ENCODE results near the gene PLCG2. TPM values are rescaled to one million over a fixed set of nuclear protein-coding genes. Genes with fewer than 3 reads are reported as not detected.
"Not testable (repeated sequence)": the region's sequence is repeated elsewhere in the genome, so short reads cannot be mapped to it uniquely, and the experiment has no call there.

PLCG2 gene
- total RNA-seq, 2 experiments from 2014 or later, result 62.5 to 80.2 TPM

GRCh38 chr16:81741430-81741770, 37.7 kb upstream of the PLCG2 start:
- H3K27ac Mint-ChIP-seq; H3K9me3 Mint-ChIP-seq (ENCODE audit: low read depth); H3K36me3 Mint-ChIP-seq; H3K27me3 Mint-ChIP-seq; H3K4me3 Mint-ChIP-seq; ATAC-seq; DNase-seq: not testable (repeated sequence)
- peaks cover 31% of the 10 kb centered on the region for H3K4me1 Mint-ChIP-seq
- CTCF ChIA-PET, result interaction anchor here (0.7 to 4.7 kb wide), 8 partner anchors 9 to 231 kb away, joined by 3 to 30 read pairs (median 4); no protein-coding TSS in a partner anchor

DNA sequence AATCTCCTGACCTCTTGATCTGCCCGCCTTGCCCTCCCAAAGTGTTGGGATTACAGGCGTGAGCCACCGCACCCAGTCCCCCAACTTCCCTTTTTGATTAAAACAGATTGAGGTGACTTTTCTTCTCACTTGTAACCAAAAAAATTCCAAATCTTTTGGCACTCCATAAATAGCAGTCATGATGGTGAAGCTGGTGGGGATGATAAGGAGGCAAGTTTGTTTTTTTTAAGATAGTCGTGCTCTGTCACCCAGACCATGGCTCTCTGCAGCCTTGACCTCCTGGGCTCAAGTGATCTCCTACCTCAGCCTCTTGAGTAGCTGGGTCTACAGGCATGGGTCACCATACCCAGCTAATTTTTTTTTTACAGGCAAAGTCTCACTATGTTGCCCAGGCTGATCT, 34.7 kb upstream of the PLCG2 start:
- no peak overlapping the region for H3K27ac Mint-ChIP-seq
- H3K4me3 Mint-ChIP-seq, result no peak overlapping the region
- ATAC-seq (no peak), DNase-seq (no peak)
- peaks cover 37% of the 10 kb centered on the region for H3K4me1 Mint-ChIP-seq
- H3K9me3 Mint-ChIP-seq (ENCODE audit: low read depth), result no peaks in the 10 kb centered on the region
- CTCF ChIA-PET, result interaction anchor here (1.5 to 1.6 kb wide), 2 partner anchors 14 to 379 kb away, joined by 3 to 9 read pairs; no protein-coding TSS in a partner anchor
- no peaks in the 10 kb centered on the region for H3K27me3 Mint-ChIP-seq
- no peaks in the 10 kb centered on the region for H3K36me3 Mint-ChIP-seq

GRCh38 chr16:81744911-81745310, 34.2 kb upstream of the PLCG2 start:
- DNase-seq (no peak), ATAC-seq (no peak)
- H3K27me3 Mint-ChIP-seq, result no peaks in the 10 kb centered on the region
- H3K4me3 Mint-ChIP-seq, result no peak overlapping the region
- no peaks in the 10 kb centered on the region for H3K36me3 Mint-ChIP-seq
- peaks cover 41% of the 10 kb centered on the region for H3K4me1 Mint-ChIP-seq
- no peaks in the 10 kb centered on the region for H3K9me3 Mint-ChIP-seq (ENCODE audit: low read depth)
- no peak overlapping the region for H3K27ac Mint-ChIP-seq
- CTCF ChIA-PET, result interaction anchor here (1.1 to 1.6 kb wide), 3 partner anchors 15 to 341 kb away, joined by 3 to 9 read pairs (median 4); no protein-coding TSS in a partner anchor

- CTCF ChIA-PET, result interaction anchor here (1.1 to 1.6 kb wide), 3 partner anchors 16 to 342 kb away, joined by 3 to 9 read pairs (median 4); no protein-coding TSS in a partner anchor
- Mint-ChIP-seq H3K9me3 (ENCODE audit: low read depth) (no peaks in the 10 kb centered on the region), H3K36me3 (no peaks in the 10 kb centered on the region), H3K4me1 (peaks cover 33% of the 10 kb centered on the region), H3K27me3 (no peaks in the 10 kb centered on the region), H3K27ac (peak overlapping the region; percentile 78), H3K4me3 (peak overlapping the region; percentile 71)
- DNase-seq, result peak; percentile 86
- peak; percentile 95 for ATAC-seq
Measured at GRCh38 chr16:81745704-81746558, 33.2 kb upstream of the PLCG2 start.

- Mint-ChIP-seq H3K4me3 (peak overlapping the region; percentile 71), H3K36me3 (no peaks in the 10 kb centered on the region), H3K27me3 (no peaks in the 10 kb centered on the region), H3K9me3 (ENCODE audit: low read depth) (no peaks in the 10 kb centered on the region), H3K4me1 (peaks cover 33% of the 10 kb centered on the region), H3K27ac (peak overlapping the region; percentile 78)
- DNase-seq (no peak), ATAC-seq (no peak)
- CTCF ChIA-PET, result interaction anchor here (1.0 to 2.1 kb wide), 2 partner anchors 16 to 127 kb away, joined by 3 to 6 read pairs; no protein-coding TSS in a partner anchor
Measured at GRCh38 chr16:81746566-81746965, 32.5 kb upstream of the PLCG2 start.

DNA sequence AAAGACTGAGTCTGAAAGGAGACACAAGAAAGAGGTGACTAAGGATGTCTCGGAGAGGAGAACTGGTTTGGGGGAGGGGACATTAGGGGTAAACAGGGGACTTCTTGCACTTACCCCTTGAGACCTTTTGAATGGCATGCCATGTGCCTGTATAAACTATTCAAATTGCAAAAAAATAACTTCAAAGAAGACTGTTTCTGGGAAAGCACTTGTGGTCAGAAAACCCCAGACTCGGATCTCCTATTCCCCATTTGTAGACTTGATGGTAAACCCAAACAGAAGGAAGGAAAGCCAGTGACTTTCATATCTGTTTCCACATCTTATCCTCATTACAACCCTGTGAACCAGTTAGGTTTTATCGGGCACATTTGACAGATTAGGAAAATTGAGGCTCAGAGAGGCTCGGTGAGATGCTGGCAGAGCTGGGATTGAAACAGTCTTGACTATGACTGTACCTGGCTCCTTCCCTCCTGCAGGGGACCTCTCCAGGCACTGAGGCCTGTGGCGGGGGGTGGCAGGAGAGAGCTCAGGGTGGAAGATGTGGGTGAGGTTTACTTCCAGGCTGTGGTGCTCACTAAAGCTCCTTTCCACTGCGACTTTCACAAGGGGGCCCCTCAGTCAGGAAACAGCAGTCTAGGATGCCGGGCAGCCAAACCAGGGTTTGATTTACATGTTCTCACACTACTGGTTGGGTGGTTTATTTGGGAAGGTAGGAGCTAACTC, 30.5 kb upstream of the PLCG2 start:
- H3K27me3 Mint-ChIP-seq, result no peaks in the 10 kb centered on the region
- H3K4me3 Mint-ChIP-seq, result no peak overlapping the region
- H3K36me3 Mint-ChIP-seq, result no peaks in the 10 kb centered on the region
- ATAC-seq (no peak), DNase-seq (peak; percentile 54)
- H3K27ac Mint-ChIP-seq, result peak overlapping the region; percentile 52
- no peaks in the 10 kb centered on the region for H3K9me3 Mint-ChIP-seq (ENCODE audit: low read depth)
- CTCF ChIA-PET, result interaction anchor here (0.8 to 5.0 kb wide), 8 partner anchors 9 to 345 kb away, joined by 3 to 30 read pairs (median 5); no protein-coding TSS in a partner anchor
- H3K4me1 Mint-ChIP-seq, result peaks cover 41% of the 10 kb centered on the region

GRCh38 chr16:81752225-81752875, 26.7 kb upstream of the PLCG2 start:
- DNase-seq (no peak), ATAC-seq (peak; percentile 17)
- Mint-ChIP-seq H3K36me3 (no peaks in the 10 kb centered on the region), H3K9me3 (ENCODE audit: low read depth) (no peaks in the 10 kb centered on the region), H3K4me3 (no peak overlapping the region), H3K4me1 (peaks cover 41% of the 10 kb centered on the region), H3K27ac (no peak overlapping the region), H3K27me3 (no peaks in the 10 kb centered on the region)
- CTCF ChIA-PET, result interaction anchor here (1.0 to 5.0 kb wide), 7 partner anchors 9 to 133 kb away, joined by 3 to 30 read pairs (median 3); no protein-coding TSS in a partner anchor

DNA sequence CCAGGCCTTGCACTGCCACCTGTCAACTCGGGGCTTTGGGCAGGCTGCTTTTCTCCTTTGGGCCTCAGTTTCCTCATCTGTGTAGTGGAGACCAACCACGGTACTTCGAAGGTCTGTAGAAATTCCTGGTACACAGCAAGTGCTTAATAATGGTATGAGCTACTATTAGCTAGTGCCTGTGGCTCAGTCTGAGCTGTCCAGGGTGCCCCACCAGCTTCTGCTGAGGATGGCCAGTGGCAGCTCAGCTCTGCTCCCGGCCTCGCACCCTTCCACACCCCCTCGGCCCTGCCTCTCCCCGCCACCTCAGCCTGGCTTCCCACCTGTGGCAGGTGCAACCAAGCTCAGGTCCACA, 26.2 kb upstream of the PLCG2 start:
- no peaks in the 10 kb centered on the region for H3K36me3 Mint-ChIP-seq
- no peaks in the 10 kb centered on the region for H3K9me3 Mint-ChIP-seq (ENCODE audit: low read depth)
- no peak for DNase-seq
- no peak overlapping the region for H3K4me3 Mint-ChIP-seq
- no peaks in the 10 kb centered on the region for H3K27me3 Mint-ChIP-seq
- no peak overlapping the region for H3K27ac Mint-ChIP-seq
- CTCF ChIA-PET, result interaction anchor here (1.0 to 5.0 kb wide), 4 partner anchors 13 to 121 kb away, joined by 3 to 30 read pairs (median 5); no protein-coding TSS in a partner anchor
- no peak for ATAC-seq
- peaks cover 43% of the 10 kb centered on the region for H3K4me1 Mint-ChIP-seq

DNA sequence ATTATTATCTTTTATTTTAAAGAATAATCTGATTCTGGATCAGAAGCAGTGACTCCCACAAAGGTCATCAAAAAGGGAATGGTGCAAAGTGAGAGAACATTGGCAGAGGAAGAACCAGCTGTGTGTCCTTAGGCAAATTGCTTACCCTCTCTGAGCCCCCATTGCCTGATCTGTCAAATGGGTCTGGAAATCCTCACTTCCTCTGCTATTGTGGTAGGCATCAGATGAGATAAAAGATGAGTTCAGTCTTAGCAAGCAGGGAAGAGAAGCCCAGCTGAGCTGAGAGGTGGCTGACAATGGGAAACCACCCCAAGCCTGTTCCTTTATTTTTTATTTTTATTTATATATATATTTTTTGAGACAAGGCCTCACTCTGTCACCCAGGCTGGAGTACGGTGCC, 24.2 kb upstream of the PLCG2 start:
- no peak for DNase-seq
- no peak for ATAC-seq
- H3K36me3 Mint-ChIP-seq, result no peaks in the 10 kb centered on the region
- H3K27ac Mint-ChIP-seq, result no peak overlapping the region
- no peak overlapping the region for H3K4me3 Mint-ChIP-seq
- CTCF ChIA-PET, result interaction anchor here (1.7 to 1.8 kb wide), 2 partner anchors 38 to 119 kb away, joined by 4 read pairs; no protein-coding TSS in a partner anchor
- H3K27me3 Mint-ChIP-seq, result no peaks in the 10 kb centered on the region
- peaks cover 38% of the 10 kb centered on the region for H3K4me1 Mint-ChIP-seq
- no peaks in the 10 kb centered on the region for H3K9me3 Mint-ChIP-seq (ENCODE audit: low read depth)

GRCh38 chr16:81755915-81756614, 23.0 kb upstream of the PLCG2 start:
- Mint-ChIP-seq H3K4me1 (peaks cover 37% of the 10 kb centered on the region), H3K4me3 (no peak overlapping the region), H3K27ac (no peak overlapping the region), H3K9me3 (ENCODE audit: low read depth) (no peaks in the 10 kb centered on the region), H3K36me3 (no peaks in the 10 kb centered on the region), H3K27me3 (no peaks in the 10 kb centered on the region)
- ATAC-seq (no peak), DNase-seq (no peak)
- CTCF ChIA-PET, result interaction anchor here (1.3 to 1.7 kb wide), 3 partner anchors 9 to 118 kb away, joined by 3 to 4 read pairs (median 4); no protein-coding TSS in a partner anchor

- Mint-ChIP-seq H3K4me1 (peaks cover 32% of the 10 kb centered on the region), H3K27me3 (no peaks in the 10 kb centered on the region), H3K4me3 (no peak overlapping the region), H3K9me3 (ENCODE audit: low read depth) (no peaks in the 10 kb centered on the region), H3K36me3 (no peaks in the 10 kb centered on the region), H3K27ac (no peak overlapping the region)
- CTCF ChIA-PET, result interaction anchor here (1.3 to 1.4 kb wide), 2 partner anchors 9 to 118 kb away, joined by 3 to 4 read pairs; no protein-coding TSS in a partner anchor
- DNase-seq, result no peak
- ATAC-seq, result no peak
Measured at GRCh38 chr16:81756615-81757356, 22.3 kb upstream of the PLCG2 start.

DNA sequence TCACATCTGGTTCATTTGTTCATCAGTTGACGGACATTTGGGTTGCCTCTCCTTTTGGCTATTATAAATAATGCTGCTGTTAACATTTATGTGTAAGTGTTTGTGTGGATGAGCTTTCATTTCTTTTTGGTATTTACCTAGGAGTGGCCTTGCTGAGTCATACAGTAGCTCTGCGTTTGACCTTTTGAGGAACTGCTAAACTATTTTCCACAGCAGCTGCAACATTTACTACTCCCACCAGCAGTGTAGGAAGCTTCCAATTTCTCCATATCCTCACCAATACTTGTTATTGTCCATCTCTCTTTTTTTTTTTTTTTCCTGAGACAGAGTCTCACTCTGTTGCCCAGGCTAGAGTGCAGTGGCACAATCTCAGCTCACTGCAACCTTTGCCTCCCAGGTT, 20.7 kb upstream of the PLCG2 start:
- CTCF ChIA-PET, result no interaction called here

More for the DNA sequence above, 20.7 kb upstream of the PLCG2 start:
- Mint-ChIP-seq H3K9me3 (ENCODE audit: low read depth) (no peaks in the 10 kb centered on the region), H3K4me1 (peaks cover 24% of the 10 kb centered on the region), H3K27me3 (no peaks in the 10 kb centered on the region), H3K4me3 (no peak overlapping the region), H3K27ac (no peak overlapping the region), H3K36me3 (no peaks in the 10 kb centered on the region)
- no peak for ATAC-seq
- no peak for DNase-seq

All from activated CD8-positive, alpha-beta memory T cell treated with anti-CD3 and anti-CD28 coated beads, Interleukin-2, amount 10 ng/mL, durations not matched to agents 7 days and 5 days (primary cell).